ENCODE data around the gene SCART1.

SCART1 gene

GRCh38 chr10:133441780-133442179, 12.0 kb upstream of the SCART1 start:
- TF ChIP-seq, protein P1, sequence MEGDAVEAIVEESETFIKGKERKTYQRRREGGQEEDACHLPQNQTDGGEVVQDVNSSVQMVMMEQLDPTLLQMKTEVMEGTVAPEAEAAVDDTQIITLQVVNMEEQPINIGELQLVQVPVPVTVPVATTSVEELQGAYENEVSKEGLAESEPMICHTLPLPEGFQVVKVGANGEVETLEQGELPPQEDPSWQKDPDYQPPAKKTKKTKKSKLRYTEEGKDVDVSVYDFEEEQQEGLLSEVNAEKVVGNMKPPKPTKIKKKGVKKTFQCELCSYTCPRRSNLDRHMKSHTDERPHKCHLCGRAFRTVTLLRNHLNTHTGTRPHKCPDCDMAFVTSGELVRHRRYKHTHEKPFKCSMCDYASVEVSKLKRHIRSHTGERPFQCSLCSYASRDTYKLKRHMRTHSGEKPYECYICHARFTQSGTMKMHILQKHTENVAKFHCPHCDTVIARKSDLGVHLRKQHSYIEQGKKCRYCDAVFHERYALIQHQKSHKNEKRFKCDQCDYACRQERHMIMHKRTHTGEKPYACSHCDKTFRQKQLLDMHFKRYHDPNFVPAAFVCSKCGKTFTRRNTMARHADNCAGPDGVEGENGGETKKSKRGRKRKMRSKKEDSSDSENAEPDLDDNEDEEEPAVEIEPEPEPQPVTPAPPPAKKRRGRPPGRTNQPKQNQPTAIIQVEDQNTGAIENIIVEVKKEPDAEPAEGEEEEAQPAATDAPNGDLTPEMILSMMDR (IDR thresholded peaks at IDR 0.05; ENCODE audit: extremely low read depth, missing control alignments) = no peak
- DNase-seq (ENCODE audit: low spot score) = no peak

DNA sequence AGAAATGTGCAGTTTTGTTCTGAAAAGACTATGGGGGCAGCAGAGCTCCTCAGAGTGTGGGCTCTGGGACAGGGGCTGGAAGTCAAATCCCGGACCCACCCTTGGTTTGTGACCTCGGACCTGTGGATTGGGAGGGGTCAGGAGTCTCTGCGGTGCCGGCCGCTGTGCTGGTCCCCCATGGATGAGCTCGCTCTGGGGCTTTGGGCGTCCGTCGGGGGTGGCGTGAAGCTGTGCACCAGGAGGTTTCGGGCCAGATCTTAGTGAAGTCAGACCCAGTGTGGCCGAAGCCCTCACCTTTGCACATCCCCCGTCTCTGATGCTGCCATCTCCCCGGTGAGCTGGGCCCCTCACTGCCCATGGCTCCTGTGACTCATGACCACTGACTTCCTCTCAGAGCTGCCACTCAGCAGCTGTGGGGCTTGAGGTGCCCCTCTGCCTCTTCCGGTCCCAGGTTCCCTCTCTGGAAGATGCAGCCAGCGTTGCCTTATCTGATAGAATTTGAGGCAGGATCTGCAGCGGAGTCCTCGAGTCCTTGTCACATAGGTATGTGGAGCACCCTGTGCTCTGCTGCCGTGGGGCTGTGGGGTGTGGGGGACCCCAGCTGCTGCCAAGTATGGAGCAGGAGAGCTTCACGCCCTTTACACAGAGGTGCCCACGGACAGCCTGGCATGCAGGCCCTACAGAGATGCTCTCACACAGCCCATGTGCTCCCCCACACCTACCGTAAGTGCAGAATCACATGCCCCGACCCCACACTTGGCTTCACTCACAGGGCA, 11.4 kb upstream of the SCART1 start:
- no peak for DNase-seq (ENCODE audit: low spot score)
- TF ChIP-seq, protein P1 (IDR thresholded peaks at IDR 0.05; ENCODE audit: extremely low read depth, missing control alignments) = no peak

DNA sequence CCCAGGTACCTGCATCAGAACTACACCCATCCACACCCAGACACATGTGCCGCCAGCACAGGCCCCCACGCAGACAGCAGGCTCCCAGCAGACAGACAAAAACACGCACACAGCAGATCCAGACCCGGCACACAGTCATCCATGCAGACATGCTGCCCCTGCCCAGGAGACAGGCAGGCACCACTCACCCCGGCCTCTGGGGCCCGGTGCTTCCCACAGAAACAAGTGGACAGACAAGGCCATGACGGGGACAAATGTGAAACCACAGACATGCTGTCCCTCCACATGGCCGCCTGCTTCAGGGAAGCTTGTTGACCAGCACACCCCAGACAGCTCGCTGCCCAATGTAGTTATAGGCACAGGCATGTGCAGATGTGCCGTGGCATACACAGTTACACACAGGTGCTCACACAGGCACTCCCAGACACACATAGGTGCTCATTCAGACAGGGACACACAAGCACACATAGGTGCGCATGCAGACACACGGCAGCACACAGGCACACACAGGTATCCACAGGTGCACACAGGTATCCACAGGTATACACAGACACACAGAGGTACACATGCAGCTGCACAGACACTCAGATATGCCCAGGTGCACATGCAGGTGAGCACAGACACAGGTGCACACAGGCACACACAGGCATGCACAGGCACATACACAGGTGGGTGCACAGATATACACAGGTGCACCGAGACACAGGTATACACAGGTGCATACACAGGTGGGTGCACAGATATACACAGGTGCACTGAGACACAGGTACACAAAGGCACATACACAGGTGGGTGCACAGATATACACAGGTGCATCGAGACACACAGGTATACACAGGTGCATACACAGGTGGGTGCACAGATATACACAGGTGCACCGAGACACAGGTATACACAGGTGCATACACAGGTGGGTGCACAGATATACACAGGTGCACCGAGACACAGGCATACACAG, 10.5 kb upstream of the SCART1 start:
- TF ChIP-seq, protein P1 (IDR thresholded peaks at IDR 0.05; ENCODE audit: extremely low read depth, missing control alignments) = no peak
- no peak for DNase-seq (ENCODE audit: low spot score)

GRCh38 chr10:133444342-133445267, 9.1 kb upstream of the SCART1 start:
- TF ChIP-seq, protein P1 (IDR thresholded peaks at IDR 0.05; ENCODE audit: extremely low read depth, missing control alignments) = no peak
- no peak for DNase-seq (ENCODE audit: low spot score)

- DNase-seq (ENCODE audit: low spot score) = no peak
- TF ChIP-seq, protein P1 (IDR thresholded peaks at IDR 0.05; ENCODE audit: extremely low read depth, missing control alignments) = no peak
Measured at GRCh38 chr10:133445268-133445732, 8.4 kb upstream of the SCART1 start.

DNA sequence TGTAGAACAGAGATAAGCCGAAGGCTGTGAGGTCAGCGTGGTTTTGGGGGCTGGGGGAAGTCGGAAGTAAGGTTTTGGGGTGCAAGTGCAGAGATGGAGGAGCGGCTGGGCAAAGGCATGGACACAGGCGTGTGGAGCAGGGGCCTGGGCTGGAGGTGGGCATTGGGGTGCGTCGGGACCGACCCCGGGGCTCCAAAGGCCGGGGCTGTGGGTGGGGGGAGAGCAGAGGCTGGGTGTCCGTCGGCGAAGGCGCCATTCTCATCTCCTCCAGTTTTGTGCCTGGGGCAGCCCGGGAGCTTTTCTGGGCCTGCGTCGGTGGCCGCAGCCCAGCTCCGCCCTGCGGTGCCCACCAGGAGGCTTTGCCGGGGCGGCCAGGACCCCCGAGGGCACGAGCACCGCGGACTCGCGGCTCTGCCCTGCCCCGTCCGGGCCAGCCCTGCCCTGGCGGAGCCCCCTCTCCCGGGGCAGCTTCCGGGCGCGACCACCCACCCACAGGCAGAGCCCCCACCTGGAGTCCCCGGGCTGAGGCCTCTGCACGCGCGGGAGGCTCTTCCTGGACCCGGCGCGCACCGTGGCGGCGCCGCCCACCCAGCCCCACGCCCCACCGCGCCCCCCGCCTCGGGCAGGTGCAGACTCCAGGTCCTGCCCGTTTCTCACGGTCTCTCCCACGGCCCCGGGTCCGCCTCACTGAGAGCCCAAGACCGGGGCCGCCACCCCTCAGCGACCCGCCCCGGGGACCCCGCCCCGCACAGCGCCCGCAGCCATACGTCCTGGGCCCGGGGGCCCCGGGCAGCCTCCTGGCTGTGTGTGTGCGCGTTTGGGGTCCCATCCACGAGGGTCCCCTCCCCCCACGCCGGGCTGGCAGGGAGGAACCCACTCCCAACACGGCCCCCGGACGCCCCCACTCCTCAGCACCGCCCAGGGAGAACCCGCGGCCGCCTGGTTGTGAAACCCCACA, 7.7 kb upstream of the SCART1 start:
- DNase-seq (ENCODE audit: low spot score) = no peak
- TF ChIP-seq, protein P1 (IDR thresholded peaks at IDR 0.05; ENCODE audit: extremely low read depth, missing control alignments) = no peak
